Activated CD4-positive, alpha-beta T cell treated with anti-CD3 and anti-CD28 coated beads, Interleukin-2, amount 10 ng/mL, durations not matched to agents 7 days and 5 days (primary cell): ENCODE measurements around the gene TRPV6. TPM values are rescaled to one million over a fixed set of nuclear protein-coding genes. Genes with fewer than 3 reads are reported as not detected.

ENCODE experiments used
- CTCF ChIA-PET: fragments of 350-600 bp; sonication (Branson Sonifier 250); formaldehyde crosslinking; loops from one replicate; lab custom pipeline; 2021; ENCODE audit warnings: antibody characterized with exemption; lab: Charles Lee
- POLR2A ChIA-PET: fragments of 350-600 bp; sonication (Branson Sonifier 250); formaldehyde crosslinking; loops from one replicate; lab custom pipeline; 2021; ENCODE audit warnings: antibody characterized with exemption; lab: Charles Lee
- DNase-seq: peaks from one replicate; pipeline ENCODE4 v3.0.0-alpha.2; 2020
- H3K27ac Mint-ChIP-seq: one replicate; pipeline ENCODE4 v1.8.0; 2021; ENCODE audit warnings: mild to moderate bottlenecking, moderate library complexity, mixed read lengths
- H3K27me3 Mint-ChIP-seq: one replicate; pipeline ENCODE4 v1.8.0; 2021; ENCODE audit warnings: mixed read lengths
- H3K36me3 Mint-ChIP-seq: one replicate; pipeline ENCODE4 v1.8.0; 2021; ENCODE audit warnings: low read depth, mixed read lengths
- H3K4me1 Mint-ChIP-seq: one replicate; pipeline ENCODE4 v1.8.0; 2021; ENCODE audit warnings: mixed read lengths
- H3K4me3 Mint-ChIP-seq: one replicate; pipeline ENCODE4 v1.8.0; 2021; ENCODE audit warnings: mild to moderate bottlenecking, moderate library complexity, mixed read lengths
- H3K9me3 Mint-ChIP-seq: one replicate; pipeline ENCODE4 v1.8.0; 2021; ENCODE audit warnings: mixed read lengths
- total RNA-seq, 2 experiments: library from RNA; stranded (reverse); gene quantifications; one replicate each; pipeline ENCODE4 v1.2.3, GENCODE V29; 2021

TRPV6 gene
- total RNA-seq, 2 experiments from 2014 or later: 0.07 TPM; not detected in 1

- Mint-ChIP-seq H3K9me3 (no peaks in the 10 kb centered on the region), H3K27ac (no peak overlapping the region), H3K36me3 (no peaks in the 10 kb centered on the region), H3K27me3 (peaks cover 13% of the 10 kb centered on the region), H3K4me3 (no peak overlapping the region), H3K4me1 (peaks cover 12% of the 10 kb centered on the region)
- ChIA-PET POLR2A (no interaction called here), CTCF (interaction anchor here (0.7 kb wide), 1 partner anchor 34 kb away, joined by 3 read pairs; no protein-coding TSS in a partner anchor)
- DNase-seq: no peak
Observed at GRCh38 chr7:142847353-142847752, 38.2 kb downstream of the TRPV6 start.

- Mint-ChIP-seq H3K36me3 (no peaks in the 10 kb centered on the region), H3K27me3 (peaks cover 3% of the 10 kb centered on the region), H3K9me3 (no peaks in the 10 kb centered on the region), H3K27ac (no peak overlapping the region), H3K4me3 (no peak overlapping the region), H3K4me1 (no peaks in the 10 kb centered on the region)
- POLR2A ChIA-PET: no interaction called here
- no peak for DNase-seq
- CTCF ChIA-PET: interaction anchor here (0.9 to 1.1 kb wide), 2 partner anchors 31 to 308 kb away, joined by 3 read pairs; no protein-coding TSS in a partner anchor
Observed at GRCh38 chr7:142842251-142842766, 43.2 kb downstream of the TRPV6 start.

- ChIA-PET CTCF (interaction anchor here (1.0 kb wide), 1 partner anchor 20 kb away, joined by 4 read pairs; no protein-coding TSS in a partner anchor), POLR2A (no interaction called here)
- Mint-ChIP-seq H3K27ac (no peak overlapping the region), H3K36me3 (no peaks in the 10 kb centered on the region), H3K27me3 (peaks cover 3% of the 10 kb centered on the region), H3K4me3 (no peak overlapping the region), H3K4me1 (peaks cover 16% of the 10 kb centered on the region), H3K9me3 (no peaks in the 10 kb centered on the region)
- no peak for DNase-seq
Observed at GRCh38 chr7:142838461-142839213, 46.9 kb downstream of the TRPV6 start.

GRCh38 chr7:142836426-142836825, 49.1 kb downstream of the TRPV6 start:
- H3K27ac Mint-ChIP-seq: no peak overlapping the region
- no peaks in the 10 kb centered on the region for H3K36me3 Mint-ChIP-seq
- peaks cover 16% of the 10 kb centered on the region for H3K4me1 Mint-ChIP-seq
- no peak overlapping the region for H3K4me3 Mint-ChIP-seq
- no peaks in the 10 kb centered on the region for H3K9me3 Mint-ChIP-seq
- no peaks in the 10 kb centered on the region for H3K27me3 Mint-ChIP-seq
- ChIA-PET POLR2A (no interaction called here), CTCF (interaction anchor here (1.1 to 1.5 kb wide), 2 partner anchors 9 to 18 kb away, joined by 3 to 6 read pairs; no protein-coding TSS in a partner anchor)
- no peak for DNase-seq

GRCh38 chr7:142835487-142835886, 50.1 kb downstream of the TRPV6 start:
- H3K4me3 Mint-ChIP-seq: no peak overlapping the region
- H3K9me3 Mint-ChIP-seq: no peaks in the 10 kb centered on the region
- H3K27me3 Mint-ChIP-seq: no peaks in the 10 kb centered on the region
- peaks cover 16% of the 10 kb centered on the region for H3K4me1 Mint-ChIP-seq
- CTCF ChIA-PET: interaction anchor here (0.9 to 1.5 kb wide), 2 partner anchors 17 to 320 kb away, joined by 3 to 6 read pairs; no protein-coding TSS in a partner anchor
- POLR2A ChIA-PET: interaction anchor here (1.0 kb wide), 1 partner anchor 30 kb away, joined by 5 read pairs; no protein-coding TSS in a partner anchor
- no peaks in the 10 kb centered on the region for H3K36me3 Mint-ChIP-seq
- no peak overlapping the region for H3K27ac Mint-ChIP-seq
- no peak for DNase-seq

- peaks cover 5% of the 10 kb centered on the region for H3K27me3 Mint-ChIP-seq
- CTCF ChIA-PET: no interaction called here
- H3K36me3 Mint-ChIP-seq: no peaks in the 10 kb centered on the region
- H3K27ac Mint-ChIP-seq: no peak overlapping the region
- H3K4me1 Mint-ChIP-seq: peaks cover 16% of the 10 kb centered on the region
- POLR2A ChIA-PET: no interaction called here
- no peak for DNase-seq
- H3K4me3 Mint-ChIP-seq: no peak overlapping the region
- no peaks in the 10 kb centered on the region for H3K9me3 Mint-ChIP-seq
Observed at GRCh38 chr7:142833174-142834048, 52.1 kb downstream of the TRPV6 start.

- ChIA-PET CTCF (interaction anchor here (0.7 to 1.1 kb wide), 2 partner anchors 14 to 481 kb away, joined by 3 to 4 read pairs; no protein-coding TSS in a partner anchor), POLR2A (no interaction called here)
- Mint-ChIP-seq H3K27me3 (peaks cover 8% of the 10 kb centered on the region), H3K4me3 (no peak overlapping the region), H3K27ac (no peak overlapping the region), H3K9me3 (no peaks in the 10 kb centered on the region), H3K4me1 (peaks cover 16% of the 10 kb centered on the region), H3K36me3 (no peaks in the 10 kb centered on the region)
- no peak for DNase-seq
Observed at GRCh38 chr7:142832417-142832816, 53.1 kb downstream of the TRPV6 start.

- no peak overlapping the region for H3K4me3 Mint-ChIP-seq
- POLR2A ChIA-PET: no interaction called here
- CTCF ChIA-PET: interaction anchor here (0.6 to 1.7 kb wide), 3 partner anchors 14 to 27 kb away, joined by 3 to 7 read pairs (median 4); no protein-coding TSS in a partner anchor
Observed at GRCh38 chr7:142827951-142828500, 57.5 kb downstream of the TRPV6 start.

GRCh38 chr7:142822714-142823113, 62.8 kb downstream of the TRPV6 start:
- DNase-seq: no peak
- POLR2A ChIA-PET: no interaction called here
- peaks cover 37% of the 10 kb centered on the region for H3K27me3 Mint-ChIP-seq
- no peak overlapping the region for H3K4me3 Mint-ChIP-seq
- CTCF ChIA-PET: interaction anchor here (1.7 kb wide), 1 partner anchor 11 kb away, joined by 9 read pairs; no protein-coding TSS in a partner anchor
- no peak overlapping the region for H3K27ac Mint-ChIP-seq
- peaks cover 8% of the 10 kb centered on the region for H3K36me3 Mint-ChIP-seq
- peaks cover 17% of the 10 kb centered on the region for H3K9me3 Mint-ChIP-seq
- H3K4me1 Mint-ChIP-seq: peaks cover 14% of the 10 kb centered on the region

More at GRCh38 chr7:142827951-142828500, 57.5 kb downstream of the TRPV6 start:
- Mint-ChIP-seq H3K36me3 (peaks cover 6% of the 10 kb centered on the region), H3K27me3 (peaks cover 21% of the 10 kb centered on the region), H3K27ac (no peak overlapping the region), H3K9me3 (peaks cover 10% of the 10 kb centered on the region), H3K4me1 (no peaks in the 10 kb centered on the region)
- DNase-seq: no peak

Other genes starting within 250 kb of the TRPV6 start
- not detected for gene PRSS1, start 136.3 kb downstream of the TRPV6 start, total RNA-seq
- not detected for gene PRSS2, start 114.8 kb downstream of the TRPV6 start, total RNA-seq
- 10 to 100 TPM; 28.6 to 29.1 TPM for gene EPHB6, start 30.7 kb downstream of the TRPV6 start, total RNA-seq
- not detected for gene TRPV5, start 48.0 kb upstream of the TRPV6 start, total RNA-seq
- gene LLCFC1, start 53.7 kb upstream of the TRPV6 start, total RNA-seq: not detected
- under 1 TPM; 0.12 to 0.15 TPM for gene KEL, start 76.6 kb upstream of the TRPV6 start, total RNA-seq
- not detected for gene OR9A2, start 141.4 kb upstream of the TRPV6 start, total RNA-seq
- gene OR6V1, start 166.6 kb upstream of the TRPV6 start, total RNA-seq: not detected
- gene PIP, start 246.3 kb upstream of the TRPV6 start, total RNA-seq: not detected